GM21367 (cell line): ENCODE measurements around the gene ALKAL2.
"Not testable (repeated sequence)": the region's sequence is repeated elsewhere in the genome, so short reads cannot be mapped to it uniquely, and the experiment has no call there.

Experiments used
- ATAC-seq: cut with Tn5 transposase; IDR thresholded peaks from one replicate; pipeline ENCODE4 v1.9.1; 2021; ENCODE audit not compliant: unreplicated experiment

Gene ALKAL2

GRCh38 chr2:287911-288757, at the start of gene ALKAL2:
Gene ALKAL2, minus strand, starts transcription at chr2:288091. Its CDS starts 256 bp downstream, at chr2:287835.
- no peak for ATAC-seq

GRCh38 chr2:336949-337348, 49.1 kb upstream of the ALKAL2 start:
- ATAC-seq: not testable (repeated sequence)

- no peak for ATAC-seq
Observed at GRCh38 chr2:336360-336759, 48.5 kb upstream of the ALKAL2 start.

- ATAC-seq: no peak
Observed at GRCh38 chr2:332592-332991, 44.7 kb upstream of the ALKAL2 start.

GRCh38 chr2:328761-329160, 40.9 kb upstream of the ALKAL2 start:
- no peak for ATAC-seq

- no peak for ATAC-seq
Observed at GRCh38 chr2:323035-323434, 35.1 kb upstream of the ALKAL2 start.

GRCh38 chr2:322326-322725, 34.4 kb upstream of the ALKAL2 start:
- ATAC-seq: no peak

- ATAC-seq: no peak
Observed at GRCh38 chr2:320561-320960, 32.7 kb upstream of the ALKAL2 start.

- no peak for ATAC-seq
Observed at GRCh38 chr2:319059-319600, 31.2 kb upstream of the ALKAL2 start.

- no peak for ATAC-seq
Observed at GRCh38 chr2:317501-318424, 29.9 kb upstream of the ALKAL2 start.

- ATAC-seq: no peak
Observed at GRCh38 chr2:316381-316780, 28.5 kb upstream of the ALKAL2 start.

- ATAC-seq: not testable (repeated sequence)
Observed at GRCh38 chr2:315925-316324, 28.0 kb upstream of the ALKAL2 start.

- ATAC-seq: no peak
Observed at GRCh38 chr2:314561-315336, 26.9 kb upstream of the ALKAL2 start.

GRCh38 chr2:313991-314390, 26.1 kb upstream of the ALKAL2 start:
- ATAC-seq: no peak

- ATAC-seq: no peak
Observed at GRCh38 chr2:310994-311393, 23.1 kb upstream of the ALKAL2 start.

- ATAC-seq: no peak
Observed at GRCh38 chr2:309954-310510, 22.1 kb upstream of the ALKAL2 start.

- ATAC-seq: no peak
Observed at GRCh38 chr2:309148-309953, 21.5 kb upstream of the ALKAL2 start.

- ATAC-seq: no peak
Observed at GRCh38 chr2:305366-305765, 17.5 kb upstream of the ALKAL2 start.

- ATAC-seq: no peak
Observed at GRCh38 chr2:296354-296753, 8.5 kb upstream of the ALKAL2 start.

GRCh38 chr2:295090-295489, 7.2 kb upstream of the ALKAL2 start:
- ATAC-seq: no peak
